GM06990 (cell line): ENCODE measurements around the gene IRF4.

Experiments
- DNase-seq: peaks from one replicate; pipeline ENCODE4 v3.0.0-alpha.2; 2011; ENCODE audit not compliant: insufficient read length; ENCODE audit errors: extremely low read depth
- H3K27me3 ChIP-seq: replicated peaks from 2 replicates; pipeline ENCODE4 v1.6.0; 2011; ENCODE audit warnings: low read length; ENCODE audit not compliant: control insufficient read depth, insufficient read depth
- H3K36me3 ChIP-seq: 2 replicates; pipeline ENCODE4 v1.5.1; 2011; ENCODE audit warnings: low read length; ENCODE audit not compliant: control insufficient read depth, insufficient read depth
- H3K4me3 ChIP-seq: replicated peaks from 2 replicates; pipeline ENCODE4 v1.5.1; 2011; ENCODE audit warnings: low read depth, mild to moderate bottlenecking, control low read depth, low read length
- CTCF ChIP-seq: IDR thresholded peaks from 2 replicates; pipeline ENCODE4 v1.5.1; 2011; ENCODE audit warnings: low read length, control low read depth, mild to moderate bottlenecking, inconsistent platforms; ENCODE audit not compliant: insufficient read depth, poor library complexity, severe bottlenecking

IRF4 gene

DNA sequence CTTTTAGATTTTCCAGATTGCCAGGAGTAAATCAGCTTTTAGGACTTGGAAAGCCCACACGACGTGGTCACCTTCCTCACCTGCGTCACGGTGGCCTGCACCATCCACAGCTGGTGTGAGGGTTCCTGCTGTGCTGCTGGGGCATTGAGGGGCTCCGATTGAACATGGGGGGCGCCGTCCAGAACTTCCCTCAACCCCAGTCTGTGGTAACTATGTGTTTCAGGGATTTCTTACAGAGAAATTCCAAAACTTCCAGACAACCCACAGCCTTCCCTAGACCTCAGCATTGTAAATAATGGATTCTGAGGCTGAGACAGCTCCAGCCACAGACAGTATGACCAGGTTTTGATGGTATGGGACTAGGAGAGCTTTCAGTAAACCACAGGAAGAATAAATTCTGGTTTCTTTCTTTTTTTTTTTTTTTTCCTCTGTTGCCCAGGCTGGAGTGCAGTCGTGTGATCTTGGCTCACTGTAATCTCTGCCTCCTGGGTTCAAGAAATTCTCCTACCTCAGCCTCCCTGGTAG lies 46.7 kb upstream of the IRF4 start:
- no peak for DNase-seq
- peaks cover 36% of the 10 kb centered on the region for H3K36me3 ChIP-seq
- H3K4me3 ChIP-seq: no peak overlapping the region
- H3K27me3 ChIP-seq: no peaks in the 10 kb centered on the region
- TF ChIP-seq CTCF: no peak

GRCh38 chr6:345747-346385 lies 45.7 kb upstream of the IRF4 start:
- Histone ChIP-seq H3K27me3 (no peaks in the 10 kb centered on the region), H3K4me3 (no peak overlapping the region), H3K36me3 (peaks cover 34% of the 10 kb centered on the region)
- TF ChIP-seq CTCF: no peak
- DNase-seq: no peak

DNA sequence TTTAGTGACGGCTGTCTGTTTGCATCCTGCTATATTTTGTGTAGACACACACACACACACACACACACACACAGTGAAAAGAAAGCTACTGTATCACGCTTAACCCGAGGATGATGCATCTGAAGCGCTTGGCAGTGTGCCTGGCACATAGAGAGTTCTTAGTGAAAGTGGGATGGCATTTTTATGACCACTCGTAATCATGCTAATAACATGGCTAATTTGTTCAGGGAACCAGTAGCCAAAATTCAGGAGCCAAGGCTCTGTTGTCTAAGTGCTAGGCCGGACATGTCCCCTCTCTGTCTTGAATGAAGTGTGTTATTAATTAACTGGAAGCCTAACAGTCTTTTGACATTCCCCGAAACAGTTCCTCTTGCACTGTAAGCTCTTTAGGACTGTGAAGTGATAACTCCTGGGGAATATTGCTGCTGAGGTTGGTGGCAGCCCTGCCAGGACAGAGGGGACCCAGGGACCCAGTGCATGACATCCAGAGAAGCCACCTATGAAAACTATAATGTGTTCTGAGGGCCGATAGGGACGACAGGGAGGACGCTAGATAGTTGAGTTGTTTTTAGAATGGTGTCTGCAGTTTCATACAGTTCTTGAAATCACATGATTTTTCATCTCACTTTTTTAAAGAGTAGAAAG lies 45.0 kb upstream of the IRF4 start:
- Histone ChIP-seq H3K36me3 (peaks cover 31% of the 10 kb centered on the region), H3K4me3 (no peak overlapping the region), H3K27me3 (no peaks in the 10 kb centered on the region)
- no peak for DNase-seq
- no peak for TF ChIP-seq CTCF

GRCh38 chr6:347232-347631 lies 44.3 kb upstream of the IRF4 start:
- no peak for DNase-seq
- no peak for TF ChIP-seq CTCF
- Histone ChIP-seq H3K4me3 (no peak overlapping the region), H3K36me3 (peaks cover 31% of the 10 kb centered on the region), H3K27me3 (no peaks in the 10 kb centered on the region)

- H3K27me3 ChIP-seq: no peaks in the 10 kb centered on the region
- no peak for DNase-seq
- no peak for TF ChIP-seq CTCF
- no peak overlapping the region for H3K4me3 ChIP-seq
- peaks cover 28% of the 10 kb centered on the region for H3K36me3 ChIP-seq
Observed at GRCh38 chr6:347951-348859, 43.3 kb upstream of the IRF4 start.
